Astrocyte of the hippocampus (primary cell): Measurements from ENCODE around the gene TYMP.
"Not testable (repeated sequence)": the region's sequence is repeated elsewhere in the genome, so short reads cannot be mapped to it uniquely, and the experiment has no call there.

Experiments
- DNase-seq: peaks from one replicate; pipeline ENCODE4 v3.0.0; 2011; ENCODE audit warnings: low read depth, low spot score

Gene TYMP

DNA sequence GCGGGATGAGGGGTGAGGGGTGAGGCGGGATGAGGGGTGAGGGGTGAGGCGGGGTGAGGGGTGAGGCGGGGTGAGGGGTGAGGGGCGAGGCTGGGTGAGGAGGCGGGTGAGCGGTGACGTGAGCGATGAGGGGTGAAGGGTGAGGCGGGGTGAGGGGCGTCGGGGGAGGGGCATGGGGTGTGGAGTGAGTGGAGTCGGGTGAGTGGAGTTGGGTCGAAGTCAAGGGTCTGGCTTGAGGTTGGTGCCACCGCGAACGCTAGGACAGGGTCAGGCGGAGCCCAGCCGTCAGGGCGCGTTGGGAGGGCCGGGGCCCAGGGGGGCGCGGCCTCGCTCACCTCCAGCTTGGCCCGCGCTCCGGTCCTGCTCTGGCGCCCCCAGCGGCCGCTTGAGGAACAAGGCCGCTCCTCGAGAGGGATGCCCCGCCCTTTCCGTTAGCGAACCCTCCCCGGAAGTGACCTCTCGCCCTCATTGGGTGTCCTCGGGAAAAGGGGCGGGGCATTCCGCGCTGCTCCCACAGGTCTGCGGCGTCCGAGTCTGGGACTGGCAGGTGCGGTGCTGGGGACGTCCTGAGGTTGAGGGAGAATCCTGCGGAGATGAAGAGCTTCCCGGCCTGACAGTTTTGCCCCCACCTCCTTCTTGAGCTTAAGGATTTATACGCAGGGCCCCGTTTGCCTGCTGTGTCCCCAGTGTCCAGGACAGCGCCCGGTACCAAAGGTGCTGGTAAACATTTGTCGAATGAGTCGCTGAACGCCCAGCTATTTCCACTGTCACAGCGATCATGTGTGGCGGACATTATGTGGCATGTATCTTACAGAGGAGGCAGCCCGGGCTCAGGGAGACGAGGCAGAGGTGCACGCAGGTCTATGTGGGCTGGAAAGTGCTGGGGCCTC lies 33.0 kb upstream of the TYMP start, which contains the start of gene SYCE3:
Gene SYCE3 (minus strand): TSS at position 397 of the 890 bp plus-strand sequence. CDS start 6,514 bp downstream, outside the sequence.
- DNase-seq: peak; percentile 97

DNA sequence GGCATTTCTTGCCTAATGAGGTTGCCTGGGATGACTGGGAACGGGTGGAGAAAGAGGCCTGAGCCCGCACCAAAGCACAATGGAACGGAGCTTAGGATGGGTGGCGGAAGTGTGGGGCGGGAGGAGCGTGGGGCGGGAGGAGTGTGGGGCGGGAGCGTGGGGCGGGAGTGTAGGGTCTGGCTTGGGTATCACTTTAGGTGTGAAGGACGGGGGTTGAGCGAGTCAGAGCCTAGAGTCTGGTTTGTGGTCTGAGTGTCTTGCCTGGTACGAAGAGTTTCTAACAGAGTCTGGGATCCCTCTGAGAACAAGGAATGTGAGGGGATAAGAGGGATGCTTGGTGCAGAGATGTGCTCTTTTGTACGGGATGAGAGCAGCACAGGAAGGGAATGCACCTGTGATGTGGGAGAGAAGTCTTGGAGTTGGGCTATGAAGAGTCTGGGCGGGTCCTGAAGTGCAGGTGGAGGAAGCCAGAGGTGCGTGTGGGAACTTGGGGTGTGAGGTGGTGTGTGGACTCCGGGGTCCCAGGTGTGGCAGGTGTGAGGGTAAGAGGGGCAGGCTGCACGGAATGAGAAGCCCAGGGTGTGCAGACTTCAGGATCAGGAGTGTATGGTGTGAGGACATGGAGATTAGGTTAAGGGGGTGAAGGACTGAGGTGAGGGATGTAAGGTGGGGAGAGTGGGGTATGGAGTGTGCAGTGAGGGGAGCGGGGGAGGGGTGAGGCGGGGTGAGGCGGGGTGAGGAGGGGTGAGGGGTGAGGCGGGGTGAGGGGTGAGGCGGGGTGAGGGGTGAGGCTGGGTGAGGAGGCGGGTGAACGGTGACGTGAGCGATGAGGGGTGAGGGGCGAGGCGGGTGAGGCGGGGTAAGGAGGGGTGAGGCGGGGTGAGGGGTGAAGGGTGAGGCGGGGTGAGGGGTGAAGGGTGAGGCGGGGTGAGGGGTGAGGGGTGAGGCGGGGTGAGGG lies 31.9 kb upstream of the TYMP start:
- no peak for DNase-seq

GRCh38 chr22:50560034-50560433 lies 30.2 kb upstream of the TYMP start:
- no peak for DNase-seq

- DNase-seq: no peak
Measured at GRCh38 chr22:50556703-50557102, 26.9 kb upstream of the TYMP start.

- DNase-seq: no peak
Measured at GRCh38 chr22:50553310-50553709, 23.5 kb upstream of the TYMP start.

GRCh38 chr22:50551160-50551752 lies 21.4 kb upstream of the TYMP start:
- DNase-seq: no peak

DNA sequence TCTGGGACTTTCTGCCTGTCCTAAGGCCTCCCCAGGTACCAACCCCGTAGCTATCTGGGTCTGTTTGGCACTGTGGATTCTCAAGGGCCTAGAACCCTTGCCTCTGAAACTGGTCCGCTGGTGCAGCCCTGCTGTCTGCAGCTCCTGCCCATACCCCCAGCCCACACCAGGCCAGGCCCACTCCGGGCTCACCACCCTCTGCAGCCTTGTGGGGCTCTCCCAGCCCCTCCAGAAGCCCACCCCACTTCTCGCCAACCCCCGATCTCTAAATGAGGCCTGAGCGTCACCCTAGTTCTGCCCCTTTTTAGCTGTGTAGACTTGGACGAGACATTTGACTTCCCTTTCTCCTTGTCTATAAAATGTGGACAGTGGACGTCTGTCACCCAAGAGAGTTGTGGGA lies 20.6 kb upstream of the TYMP start:
- DNase-seq: no peak

- DNase-seq: no peak
Measured at GRCh38 chr22:50548921-50549790, 19.3 kb upstream of the TYMP start.

- no peak for DNase-seq
Measured at GRCh38 chr22:50548040-50548920, 18.5 kb upstream of the TYMP start.

GRCh38 chr22:50547263-50547985 lies 17.6 kb upstream of the TYMP start:
- DNase-seq: no peak

- no peak for DNase-seq
Measured at GRCh38 chr22:50546326-50547262, 16.8 kb upstream of the TYMP start.

GRCh38 chr22:50545522-50546325 lies 15.9 kb upstream of the TYMP start, which contains the start of gene KLHDC7B:
Gene KLHDC7B (plus strand): TSS chr22:50545899. CDS start chr22:50546244, 345 bp downstream.
- no peak for DNase-seq

DNA sequence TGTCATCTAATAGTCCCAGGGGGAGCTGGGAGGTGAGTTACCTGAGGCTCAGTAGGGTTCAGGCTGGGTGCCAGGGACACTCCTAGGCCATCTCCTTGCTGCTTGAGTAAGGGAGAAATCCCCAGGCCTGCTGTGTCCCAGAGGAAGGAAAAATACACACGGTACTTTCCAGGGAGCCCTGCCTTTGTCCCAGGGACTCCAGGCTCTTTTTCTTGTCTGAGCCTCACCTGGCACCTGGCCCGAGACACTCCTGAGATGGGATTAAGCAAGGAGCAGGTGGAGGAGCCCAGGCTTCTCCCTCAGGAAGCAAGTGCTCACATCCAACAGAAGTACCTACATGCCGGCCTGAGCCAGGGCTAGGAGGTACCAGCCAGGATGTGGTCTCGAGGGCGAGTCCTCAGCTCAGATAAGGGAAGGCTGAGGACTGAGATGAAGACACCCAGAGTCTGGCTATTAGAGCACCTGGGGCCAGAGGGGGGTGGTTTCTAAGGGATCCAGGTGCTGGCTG lies 15.0 kb upstream of the TYMP start:
- DNase-seq: no peak

- peak; percentile 77 for DNase-seq
Measured at GRCh38 chr22:50544078-50544745, 14.4 kb upstream of the TYMP start.

DNA sequence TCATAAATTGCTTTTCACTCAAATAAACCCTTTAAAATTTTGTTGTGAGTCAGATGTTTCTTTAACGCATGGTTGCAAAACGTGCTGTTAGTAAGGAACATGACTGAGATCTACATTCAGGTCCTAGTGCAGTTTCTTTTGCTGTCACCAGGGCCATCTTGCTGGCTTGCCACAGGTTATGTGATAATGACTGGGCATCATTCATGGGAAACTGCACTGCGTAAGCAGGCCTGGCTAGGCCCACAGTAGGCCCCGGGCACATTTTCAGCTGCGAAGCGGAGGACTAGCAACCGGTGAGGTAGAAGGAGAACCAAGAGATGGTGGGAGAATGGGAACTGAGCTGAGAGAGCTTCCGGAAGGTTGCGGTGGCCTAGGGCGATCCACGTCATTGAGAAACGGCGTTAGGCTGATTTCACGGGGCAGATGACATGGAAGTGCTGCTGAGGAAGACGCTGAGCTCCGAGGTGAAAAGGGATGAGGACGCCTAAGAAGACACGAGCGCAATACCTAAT lies 12.7 kb upstream of the TYMP start:
- DNase-seq: no peak

DNA sequence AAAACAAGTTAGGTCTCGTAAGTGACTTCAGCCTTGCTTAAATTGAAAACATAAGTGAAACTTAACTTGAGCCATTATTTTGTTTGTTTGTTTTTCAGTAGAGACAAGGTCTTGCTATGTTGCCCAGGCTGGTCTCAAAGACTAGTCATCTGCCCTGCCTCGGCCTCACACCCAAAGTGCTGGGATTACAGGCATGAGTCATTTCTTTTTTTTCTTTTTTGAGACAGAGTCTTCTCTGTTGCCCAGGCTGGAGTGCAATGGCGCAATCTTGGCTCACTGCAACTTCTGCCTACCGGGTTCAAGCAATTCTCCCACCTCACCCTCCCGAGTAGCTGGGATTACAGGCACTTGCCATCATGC lies 11.8 kb upstream of the TYMP start:
- DNase-seq: not testable (repeated sequence)
